SHP77 (cell line): ENCODE results near the gene GATA6.

Source experiments
- DNase-seq, 2 experiments: peaks; one replicate each; lab custom pipeline; 2025; lab: John Stamatoyannopoulos, UW

The GATA6 gene

GRCh38 chr18:22169011-22169888 lies at the start of gene GATA6:
Gene GATA6, plus strand, starts transcription at chr18:22169589. Its CDS starts 1,556 bp downstream, at chr18:22171145.
- DNase-seq, result no peak

- no peak for DNase-seq
These were observed 44.4 kb upstream of the GATA6 start for GRCh38 chr18:22124970-22125369.

- no peak for DNase-seq
These were observed 40.4 kb upstream of the GATA6 start for GRCh38 chr18:22128954-22129353.

- no peak for DNase-seq
These were observed 39.6 kb upstream of the GATA6 start for GRCh38 chr18:22129778-22130177.

GRCh38 chr18:22132258-22132657 lies 37.1 kb upstream of the GATA6 start:
- DNase-seq, result no peak

- DNase-seq, result no peak
These were observed 36.6 kb upstream of the GATA6 start for GRCh38 chr18:22132763-22133162.

- peak in 1 of 2 experiments; percentile 34 for DNase-seq
These were observed 33.0 kb upstream of the GATA6 start for GRCh38 chr18:22136395-22136794.

GRCh38 chr18:22141211-22141610 lies 28.2 kb upstream of the GATA6 start:
- DNase-seq, result no peak

DNA sequence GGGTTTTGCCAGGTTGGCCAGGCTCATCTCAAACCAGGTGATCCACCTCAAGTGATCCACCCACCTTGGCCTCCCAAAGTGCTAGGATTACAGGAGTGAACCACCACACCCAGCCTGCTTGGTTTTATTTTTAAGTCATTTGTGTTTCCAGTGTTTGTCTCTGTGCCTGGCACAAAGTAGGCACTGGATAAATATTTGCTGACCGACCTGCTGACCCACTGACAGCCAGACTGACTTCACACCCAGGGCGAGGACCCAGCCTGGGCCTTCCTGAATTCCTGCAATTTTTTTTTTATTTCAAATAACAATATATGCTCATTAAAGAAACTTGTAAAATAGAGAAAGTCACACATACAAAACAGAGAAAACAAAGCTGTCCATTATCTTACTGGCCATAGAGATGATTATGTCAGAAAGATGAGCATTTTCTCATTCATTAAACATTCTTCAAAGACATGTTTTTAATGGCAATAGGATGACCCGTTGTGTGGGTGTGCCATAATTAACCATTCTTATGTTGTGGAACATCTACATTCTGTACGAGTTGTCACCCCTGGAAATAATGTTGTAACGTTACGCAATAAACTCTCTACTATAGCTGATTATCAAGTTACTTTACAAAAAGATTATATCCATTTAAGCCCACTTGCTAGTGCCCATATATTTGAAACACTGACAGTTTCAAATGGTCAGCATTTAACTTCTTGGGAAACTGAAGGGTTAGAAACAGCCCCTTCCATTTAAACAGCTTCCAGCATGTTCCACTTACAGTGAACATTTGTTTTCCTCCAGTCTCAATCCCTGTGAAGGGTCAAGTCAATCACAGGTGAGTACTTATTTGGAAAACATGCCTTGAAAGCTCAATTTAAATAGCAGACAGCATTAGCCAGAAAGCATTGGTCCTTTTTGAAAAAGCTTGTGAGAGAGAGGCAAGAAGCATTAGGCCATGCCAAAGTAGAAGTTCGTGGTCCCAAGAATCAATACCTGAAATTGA lies 25.7 kb upstream of the GATA6 start:
- DNase-seq, result no peak

DNA sequence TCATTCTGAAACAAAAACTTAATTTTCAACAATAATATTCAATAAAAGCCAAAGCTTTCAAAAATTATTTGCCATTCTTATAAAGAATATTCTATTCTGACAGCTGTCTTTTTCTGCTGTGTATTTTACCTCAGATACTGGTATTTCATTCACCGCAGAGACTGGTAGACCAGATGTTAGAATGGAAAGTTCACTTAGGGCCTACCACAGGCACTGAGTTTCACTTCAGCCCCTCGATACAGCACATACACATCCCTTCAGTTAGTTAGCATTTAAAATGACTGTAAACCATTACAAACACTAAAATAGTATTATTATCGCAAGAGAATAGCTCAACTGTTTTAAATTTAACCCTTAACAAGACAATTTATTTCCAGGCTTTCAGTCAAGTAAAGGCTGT lies 24.2 kb upstream of the GATA6 start:
- no peak for DNase-seq

DNA sequence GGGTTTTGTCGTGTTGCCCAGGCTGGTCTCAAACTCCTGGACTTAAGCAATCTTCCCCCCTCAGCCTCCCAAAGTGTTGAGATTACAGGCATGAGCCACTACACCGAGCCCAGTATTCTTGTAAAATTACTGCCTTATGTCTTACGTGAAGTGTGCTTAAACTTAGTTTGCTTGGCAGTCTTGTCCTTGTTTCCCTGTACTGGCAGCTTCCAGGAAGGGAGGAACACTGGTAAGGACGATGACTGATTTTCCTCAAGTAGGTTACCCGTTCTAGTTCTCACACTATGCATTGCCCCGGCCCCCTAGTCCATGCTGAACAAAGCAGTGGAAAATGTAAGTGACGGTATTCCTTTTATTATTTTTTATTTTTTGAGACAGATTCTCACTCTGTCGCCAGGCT lies 19.7 kb upstream of the GATA6 start:
- DNase-seq, result no peak

DNA sequence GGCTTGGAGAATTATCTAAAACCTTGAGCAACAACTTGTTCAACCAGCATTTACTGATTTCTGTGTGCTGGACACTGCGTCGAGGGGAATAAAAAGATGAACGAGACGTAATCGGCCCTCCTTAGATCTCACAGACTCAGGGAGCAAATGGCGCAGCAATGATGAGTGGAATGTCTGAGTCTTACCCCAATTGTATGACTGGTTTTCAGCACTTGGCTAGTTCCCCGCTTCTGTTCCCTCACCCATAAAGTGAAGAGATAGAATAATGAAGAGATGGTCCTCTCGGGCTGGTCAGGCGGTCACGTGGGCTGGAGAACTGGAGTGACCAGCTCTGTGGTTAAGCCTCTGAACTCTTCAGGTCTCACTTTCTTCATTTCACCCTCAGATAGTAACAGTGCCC lies 17.3 kb upstream of the GATA6 start:
- DNase-seq, result no peak

- no peak for DNase-seq
These were observed 16.0 kb upstream of the GATA6 start for GRCh38 chr18:22153428-22153827.

DNA sequence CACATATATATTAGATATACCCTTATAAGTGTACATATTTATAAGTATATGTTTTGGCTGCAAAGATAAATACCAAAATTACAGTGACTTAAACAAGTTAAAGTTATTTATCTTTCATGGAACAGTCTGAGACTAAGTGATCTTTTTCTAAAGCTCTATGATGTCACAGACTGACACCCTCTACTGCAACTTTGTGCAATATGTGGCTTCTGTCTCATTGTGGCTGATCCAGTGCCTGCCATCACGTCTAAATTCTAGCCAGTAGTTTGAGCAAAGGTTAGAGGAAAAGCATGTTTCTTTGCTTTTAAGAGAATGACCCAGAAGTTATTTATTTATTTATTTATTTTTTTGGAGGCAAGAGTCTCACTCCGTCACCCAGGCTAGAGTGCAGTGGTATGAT lies 13.8 kb upstream of the GATA6 start:
- no peak for DNase-seq

DNA sequence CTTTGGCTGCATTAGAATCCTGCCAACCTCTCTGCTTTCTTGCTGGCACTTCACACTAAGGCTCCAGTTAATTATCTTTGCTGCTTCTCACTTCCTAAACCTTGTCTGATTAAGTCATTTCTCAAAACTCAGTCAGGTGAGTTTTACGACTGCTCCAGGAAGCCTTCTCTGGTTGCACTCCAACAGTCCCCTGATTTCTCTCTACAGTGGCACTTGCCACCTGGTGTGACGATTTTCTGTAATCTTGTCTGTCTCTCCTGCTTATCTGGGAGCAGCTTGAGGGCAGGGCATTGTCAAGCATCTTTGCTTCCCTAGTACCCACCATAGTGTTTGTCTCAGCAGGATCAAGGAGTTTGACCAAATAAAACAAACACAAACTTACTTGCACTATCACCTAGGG lies 10.4 kb upstream of the GATA6 start:
- DNase-seq, result no peak

GRCh38 chr18:22161090-22161489 lies 8.3 kb upstream of the GATA6 start:
- DNase-seq, result no peak

GRCh38 chr18:22163416-22164161 lies 5.8 kb upstream of the GATA6 start:
- no peak for DNase-seq

DNA sequence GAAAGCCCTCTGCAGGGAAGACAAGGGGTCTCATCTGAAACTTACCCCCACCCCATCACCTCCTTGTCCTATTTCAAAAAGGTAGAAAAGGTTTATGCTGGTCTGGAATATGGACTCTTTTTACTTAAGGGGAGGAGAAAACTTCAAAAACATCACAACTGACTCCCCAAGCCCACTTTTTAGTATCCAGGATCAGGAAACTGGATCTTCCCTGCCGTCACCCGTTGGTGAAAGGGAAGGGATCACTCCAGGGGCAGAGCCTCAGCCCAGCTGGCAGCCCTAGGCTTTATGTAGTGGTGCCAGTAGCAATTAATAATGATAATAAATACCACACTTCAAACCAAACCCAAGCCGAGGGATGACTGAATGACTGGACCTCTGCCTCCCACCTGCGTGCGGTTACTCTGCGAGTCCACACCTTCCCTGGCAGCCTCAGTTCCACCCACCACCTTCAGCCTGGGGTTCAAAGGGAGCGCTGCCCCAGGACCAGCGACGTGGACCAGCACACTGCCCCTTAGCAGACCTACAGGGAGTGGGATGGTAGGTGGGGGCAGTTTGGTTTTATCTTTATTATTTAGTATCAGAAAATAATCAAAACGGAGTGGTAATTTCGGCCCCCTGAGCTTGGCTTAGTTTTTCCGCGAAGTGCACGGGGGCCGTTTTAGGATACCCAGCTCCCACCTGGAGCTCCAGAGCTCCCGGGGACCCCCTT lies 4.9 kb upstream of the GATA6 start:
- DNase-seq, result no peak

DNA sequence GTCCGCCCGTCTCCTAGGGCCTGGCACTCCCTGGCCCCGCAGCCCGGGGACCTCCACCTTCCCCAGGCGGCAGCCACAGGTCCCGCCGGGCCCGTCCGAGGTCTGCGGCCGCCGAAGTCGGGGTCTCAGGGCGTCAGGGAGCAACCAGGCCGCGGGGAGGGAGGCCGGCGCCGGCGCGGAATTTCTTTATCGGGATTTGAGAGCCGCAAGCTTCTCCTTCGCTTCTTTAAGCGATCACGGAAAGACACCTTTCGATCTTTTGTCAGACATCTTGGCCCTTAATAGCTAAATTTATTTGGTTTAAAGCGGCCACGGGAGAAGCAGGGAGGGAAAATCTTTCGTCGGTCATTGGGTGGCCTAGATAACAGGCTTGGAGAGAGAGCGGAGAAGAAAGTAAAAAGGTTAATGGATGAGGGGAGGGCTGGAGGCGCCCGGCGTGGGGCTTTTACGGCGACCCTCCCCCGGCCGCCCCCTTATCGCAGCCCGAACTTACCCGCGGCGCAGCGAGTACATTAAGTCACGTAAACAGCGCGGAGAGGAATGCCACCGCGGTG lies 4.3 kb upstream of the GATA6 start:
- no peak for DNase-seq

DNA sequence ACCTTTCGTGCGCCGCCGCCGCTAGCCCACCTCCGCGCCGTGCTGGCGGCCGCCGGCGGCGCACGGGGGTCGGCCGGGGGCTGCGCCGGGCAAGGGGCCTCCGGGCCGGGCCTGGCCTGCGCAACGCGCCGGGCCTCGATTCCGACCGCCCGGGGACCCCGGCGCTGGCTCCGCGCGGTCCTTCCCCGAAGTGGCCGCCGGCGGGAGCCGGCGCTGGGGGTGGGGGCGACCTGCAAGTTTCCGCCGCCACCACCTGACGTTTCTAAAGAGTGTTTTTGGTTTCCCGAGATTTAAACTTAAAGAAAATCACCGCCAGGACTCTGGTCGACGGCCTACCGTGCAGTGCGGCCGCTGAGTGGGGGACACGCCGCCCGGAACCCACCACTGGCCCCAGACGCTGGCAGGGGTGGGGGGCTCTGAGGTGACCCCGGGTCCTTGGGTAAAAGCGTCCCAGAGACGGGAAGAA lies 3.8 kb upstream of the GATA6 start:
- no peak for DNase-seq
